GM21786 (cell line): ENCODE data around the gene NAMPT.
"Not testable (repeated sequence)": the region's sequence is repeated elsewhere in the genome, so short reads cannot be mapped to it uniquely, and the experiment has no call there.

ENCODE experiments used
- ATAC-seq: cut with Tn5 transposase; IDR thresholded peaks from one replicate; pipeline ENCODE4 v1.9.1; 2021; ENCODE audit not compliant: unreplicated experiment

Gene NAMPT

DNA sequence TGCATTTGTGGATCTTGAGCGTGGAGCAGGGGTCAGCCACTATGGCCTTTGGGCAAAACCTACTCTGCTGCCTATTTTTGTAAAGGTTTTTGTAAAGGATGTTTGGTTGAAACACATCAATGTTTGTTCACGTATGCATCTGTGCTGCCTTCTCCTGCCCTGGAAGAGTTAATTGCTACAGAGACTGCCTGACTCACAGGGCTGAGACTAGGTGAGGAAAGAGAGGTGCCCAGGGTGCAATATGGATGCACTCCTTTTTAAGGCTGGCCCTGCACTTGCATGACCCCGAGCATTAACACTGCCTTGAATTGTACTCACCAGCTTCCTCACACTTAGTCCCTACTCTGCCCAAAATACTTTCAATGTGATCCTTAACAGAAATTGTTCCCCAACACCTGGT, 20.9 kb upstream of the NAMPT start:
- ATAC-seq, result no peak

DNA sequence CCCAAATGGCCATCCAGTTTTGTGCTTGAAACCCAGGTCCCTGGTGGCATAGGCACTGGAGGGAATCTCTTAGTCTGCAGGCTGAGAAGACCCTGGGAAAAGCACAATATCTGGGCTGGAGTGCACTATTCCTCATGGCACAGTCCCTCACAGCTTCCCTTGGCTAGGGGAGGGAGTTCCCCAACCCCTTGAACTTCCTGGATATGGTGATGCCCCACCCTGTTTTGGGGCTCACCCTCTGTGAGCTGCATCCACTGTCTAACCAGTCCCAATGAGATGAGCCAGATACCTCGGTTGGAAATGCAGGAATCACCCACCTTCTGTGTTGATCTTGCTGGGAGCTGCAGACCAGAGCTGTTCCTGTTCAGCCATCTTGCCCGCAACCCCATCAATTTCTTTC, 19.8 kb upstream of the NAMPT start:
- ATAC-seq, result no peak

DNA sequence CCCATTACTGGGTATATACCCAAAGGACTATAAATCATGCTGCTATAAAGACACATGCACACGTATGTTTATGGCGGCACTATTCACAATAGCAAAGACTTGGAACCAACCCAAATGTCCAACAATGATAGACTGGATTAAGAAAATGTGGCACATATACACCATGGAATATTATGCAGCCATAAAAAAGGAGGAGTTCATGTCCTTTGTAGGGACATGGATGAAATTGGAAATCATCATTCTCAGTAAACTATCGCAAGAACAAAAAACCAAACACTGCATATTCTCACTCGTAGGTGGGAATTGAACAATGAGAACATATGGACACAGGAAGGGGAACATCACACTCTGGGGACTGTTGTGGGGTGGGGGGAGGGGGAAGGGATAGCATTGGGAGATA, 13.8 kb upstream of the NAMPT start:
- ATAC-seq, result not testable (repeated sequence)

DNA sequence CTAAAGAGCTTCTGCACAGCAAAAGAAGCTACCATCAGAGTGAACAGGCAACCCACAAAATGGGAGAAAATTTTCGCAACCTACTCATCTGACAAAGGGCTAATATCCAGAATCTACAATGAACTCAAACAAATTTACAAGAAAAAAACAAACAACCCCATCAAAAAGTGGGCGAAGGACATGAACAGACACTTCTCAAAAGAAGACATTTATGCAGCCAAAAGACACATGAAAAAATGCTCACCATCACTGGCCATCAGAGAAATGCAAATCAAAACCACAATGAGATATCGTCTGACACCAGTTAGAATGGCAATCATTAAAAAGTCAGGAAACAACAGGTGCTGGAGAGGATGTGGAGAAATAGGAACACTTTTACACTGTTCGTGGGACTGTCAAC, 13.4 kb upstream of the NAMPT start:
- not testable (repeated sequence) for ATAC-seq

DNA sequence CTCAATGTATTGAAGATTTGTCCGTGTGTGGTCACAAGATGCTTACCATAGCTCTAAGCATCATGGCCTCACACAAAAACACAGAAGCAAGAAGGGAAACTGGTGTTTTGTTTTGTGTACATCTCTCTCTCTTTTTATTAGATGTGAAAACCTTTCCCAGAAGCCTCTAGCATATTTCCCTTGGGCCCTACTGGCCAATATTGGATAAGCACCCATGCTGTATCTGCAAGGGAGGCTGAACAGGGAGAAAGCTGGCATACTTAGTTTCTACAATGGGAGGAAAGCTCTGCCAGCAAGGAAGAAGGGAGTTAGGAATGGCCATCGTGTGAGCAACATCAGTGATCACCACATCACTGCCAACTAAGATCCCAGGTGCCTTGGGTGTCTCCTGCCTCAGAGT, 9.6 kb upstream of the NAMPT start:
- no peak for ATAC-seq

DNA sequence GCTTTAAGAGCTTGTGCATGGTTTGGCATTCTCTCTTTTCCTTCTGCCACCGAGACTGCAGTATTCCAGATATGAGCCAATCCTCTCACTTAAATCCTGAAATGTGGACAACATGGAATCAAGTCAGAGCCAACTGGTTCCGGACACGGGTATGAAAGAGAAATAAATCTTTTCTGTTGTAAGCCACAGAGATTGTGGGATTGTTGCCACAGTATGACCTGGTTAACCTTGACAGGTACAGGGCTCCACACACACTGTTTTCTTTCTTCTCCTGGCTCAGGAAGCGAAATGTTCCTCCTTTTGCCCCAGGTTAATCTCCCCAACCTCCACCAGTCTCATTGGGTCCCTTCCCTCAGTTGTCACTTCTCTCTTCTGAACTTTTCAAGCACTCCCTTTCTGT, 6.5 kb upstream of the NAMPT start:
- no peak for ATAC-seq

DNA sequence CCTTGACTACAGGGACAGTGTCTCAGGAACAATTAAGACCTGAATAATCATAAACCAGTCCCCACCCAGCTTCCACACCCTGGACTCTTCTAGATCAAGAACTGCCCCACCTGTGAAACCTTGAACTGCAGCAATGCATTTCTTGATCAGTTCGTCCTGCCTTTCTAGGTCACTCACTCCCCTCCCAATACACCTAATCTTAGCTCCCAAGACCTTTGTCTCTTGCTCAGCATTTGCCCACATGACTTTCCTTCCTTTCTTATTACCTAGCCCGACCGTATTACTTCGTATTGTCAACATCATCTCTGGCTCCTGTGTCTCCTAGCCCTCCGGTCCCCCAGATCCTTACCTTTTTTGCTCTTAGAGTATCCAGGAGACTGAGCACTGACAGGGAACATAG, 5.5 kb upstream of the NAMPT start:
- ATAC-seq, result no peak

DNA sequence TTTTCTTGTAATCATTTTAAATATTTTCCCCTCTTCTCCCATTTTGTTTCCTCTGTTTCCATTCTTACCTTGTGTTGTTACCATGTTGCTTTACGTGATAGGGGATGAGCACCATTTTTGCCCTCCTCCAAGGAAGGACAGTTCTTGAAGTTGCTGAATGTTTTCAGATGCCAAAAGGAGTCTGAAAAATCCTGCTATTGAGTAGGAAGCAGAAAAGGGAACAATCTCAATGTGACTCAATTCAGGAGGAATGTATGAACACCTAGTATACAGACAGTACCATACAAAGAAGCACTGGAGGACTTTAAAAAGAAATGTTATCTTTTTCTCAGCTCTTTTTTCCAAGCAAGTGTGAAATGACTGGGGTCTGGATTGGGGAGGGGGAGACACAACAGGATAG, 5.1 kb upstream of the NAMPT start:
- no peak for ATAC-seq

DNA sequence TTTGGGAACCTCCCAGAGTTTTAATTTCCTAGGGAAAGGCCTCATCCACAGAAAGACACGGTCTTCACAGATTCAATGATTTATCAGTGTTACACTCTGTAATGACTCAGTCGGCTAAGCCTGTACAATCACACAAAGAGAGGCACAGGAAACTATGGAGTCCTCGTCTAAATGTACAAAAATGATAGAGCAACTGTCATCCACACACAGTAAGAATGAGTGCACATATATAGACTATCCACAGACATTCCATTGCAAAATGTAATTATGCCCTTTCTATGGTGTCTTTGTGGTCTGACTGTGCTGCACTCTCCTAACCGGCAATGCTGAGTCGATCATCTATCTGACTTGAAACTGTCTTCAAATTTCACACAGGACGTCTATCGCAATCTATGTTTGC, 3.5 kb upstream of the NAMPT start:
- no peak for ATAC-seq

DNA sequence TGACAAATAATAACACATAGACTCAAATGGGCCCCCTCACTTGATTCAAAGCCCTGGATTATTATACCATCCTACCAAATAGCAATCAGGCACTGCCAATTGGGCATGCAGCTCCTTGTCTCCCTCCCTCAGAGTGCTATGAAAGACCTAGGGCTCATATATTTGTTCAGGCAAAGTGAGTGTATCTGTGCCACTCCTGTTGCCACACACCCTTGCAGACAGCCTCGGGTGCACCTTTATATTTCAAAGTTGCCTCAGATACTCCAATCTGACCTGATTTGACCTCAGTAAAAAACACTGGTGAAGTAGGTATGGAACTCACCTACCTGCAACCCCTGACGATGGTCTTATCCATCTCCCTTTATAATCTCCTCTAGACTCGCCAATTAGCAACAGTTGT, 3.0 kb upstream of the NAMPT start:
- ATAC-seq, result no peak

DNA sequence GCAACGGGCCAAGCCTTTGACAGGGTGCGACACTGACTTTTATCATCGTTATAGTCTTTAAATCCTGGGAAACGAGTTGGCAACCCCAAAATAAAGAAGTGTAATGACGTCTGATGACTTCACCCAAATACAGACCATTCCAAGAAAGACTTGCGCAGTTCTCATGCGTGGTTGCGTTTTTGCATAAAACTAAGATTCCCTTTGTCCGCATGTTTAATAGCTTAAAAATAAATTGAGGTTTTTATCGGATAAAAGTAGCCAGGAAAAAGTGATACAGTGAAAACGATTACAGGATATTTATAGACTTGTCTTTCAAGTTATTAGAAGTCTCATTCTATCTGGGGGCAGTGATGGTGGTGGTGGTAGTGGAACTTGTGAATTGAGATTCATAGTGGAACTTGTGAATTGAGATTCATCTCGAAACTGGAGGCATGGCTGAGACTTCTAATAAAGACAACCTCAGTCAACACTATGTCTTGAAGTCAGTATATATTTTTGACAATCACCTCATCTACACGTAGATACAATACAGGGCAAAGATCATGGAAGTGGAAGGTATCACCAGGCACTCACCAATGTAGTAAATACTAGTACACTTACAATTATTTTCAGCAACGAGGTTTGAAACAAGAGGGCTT, 1.2 kb upstream of the NAMPT start:
- ATAC-seq, result peak; percentile 32

DNA sequence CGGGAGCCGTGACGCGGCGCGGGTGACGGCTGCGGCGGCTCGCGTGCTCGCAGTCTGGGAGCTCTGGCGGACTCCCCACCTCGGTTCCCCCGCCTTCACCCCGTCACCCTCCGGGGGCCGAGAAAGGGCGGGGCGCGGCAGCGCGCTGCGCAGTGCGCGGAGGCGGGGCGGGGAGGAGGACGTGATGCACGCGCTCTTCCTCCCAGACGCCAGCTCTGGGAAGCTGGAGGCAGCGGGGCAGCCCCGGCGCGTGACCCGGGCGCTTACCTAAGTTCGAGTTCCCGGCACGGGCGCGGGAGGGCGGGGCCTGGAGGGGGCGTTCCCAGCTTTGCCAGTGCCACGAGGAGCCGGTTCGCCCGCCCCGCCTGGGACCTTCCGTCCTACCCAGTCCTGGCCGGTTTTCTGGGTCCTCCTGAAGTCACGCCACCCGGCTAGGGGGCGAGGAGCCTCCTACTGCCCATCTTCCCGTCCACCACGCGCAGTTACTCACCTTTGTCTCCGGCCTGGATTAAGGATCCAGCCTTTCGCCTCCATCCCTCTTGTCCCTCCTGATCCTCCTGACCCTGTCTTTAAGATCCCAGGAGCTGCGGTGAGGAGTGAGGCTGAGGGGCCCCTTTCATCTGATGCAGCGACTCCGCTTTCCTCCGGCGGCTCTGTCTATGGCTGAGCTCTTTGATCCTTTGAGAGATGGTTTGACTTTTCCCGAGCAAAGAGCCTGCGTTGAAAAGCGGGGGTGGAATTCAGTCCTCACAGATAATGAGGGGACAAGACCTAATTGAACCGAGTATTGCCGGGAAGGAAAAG, 470 bp upstream of the NAMPT start:
- ATAC-seq, result peak; percentile 75

DNA sequence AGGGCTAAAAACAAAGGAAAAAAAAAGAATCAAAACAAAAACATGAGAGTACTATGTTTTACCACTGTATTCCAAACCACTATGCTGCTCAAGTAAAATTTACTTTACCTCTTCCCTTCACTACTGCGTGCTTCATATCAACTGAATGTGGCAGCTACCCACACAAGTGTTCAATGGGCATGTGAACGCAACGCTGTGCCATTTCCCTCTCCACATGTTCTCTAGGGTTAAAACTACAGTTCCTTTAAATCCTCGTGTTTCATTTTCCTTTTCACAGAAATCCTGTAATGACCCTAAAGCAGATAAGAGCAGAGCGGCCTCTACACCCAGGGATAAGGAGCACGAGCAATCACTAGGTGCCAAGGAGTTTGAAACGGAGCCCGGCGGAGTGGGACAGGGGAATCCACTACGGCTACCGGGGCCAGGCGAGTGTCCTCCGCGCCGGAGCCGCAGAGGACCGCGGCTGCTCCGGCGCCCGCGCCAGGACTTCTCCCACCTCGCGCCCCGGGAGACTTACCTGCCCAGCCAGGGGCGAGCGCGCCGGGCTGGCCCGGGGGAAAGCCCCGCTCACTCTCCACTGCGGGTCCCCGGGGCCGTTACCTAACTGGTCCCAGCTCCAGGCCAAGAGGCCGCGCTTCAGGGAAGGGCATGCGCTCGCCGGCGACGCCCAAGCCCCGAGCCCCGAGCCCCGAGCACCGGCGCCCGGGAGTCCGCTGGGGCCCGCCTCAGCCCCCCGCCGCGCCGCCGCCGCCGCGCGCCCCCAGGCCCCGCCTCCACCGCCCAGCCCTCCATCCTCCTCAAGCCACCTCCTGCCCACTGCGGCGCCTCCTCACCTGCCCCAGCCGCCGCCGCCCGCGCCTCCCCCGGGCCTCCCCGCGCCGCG, 711 bp downstream of the NAMPT start:
- ATAC-seq, result no peak

DNA sequence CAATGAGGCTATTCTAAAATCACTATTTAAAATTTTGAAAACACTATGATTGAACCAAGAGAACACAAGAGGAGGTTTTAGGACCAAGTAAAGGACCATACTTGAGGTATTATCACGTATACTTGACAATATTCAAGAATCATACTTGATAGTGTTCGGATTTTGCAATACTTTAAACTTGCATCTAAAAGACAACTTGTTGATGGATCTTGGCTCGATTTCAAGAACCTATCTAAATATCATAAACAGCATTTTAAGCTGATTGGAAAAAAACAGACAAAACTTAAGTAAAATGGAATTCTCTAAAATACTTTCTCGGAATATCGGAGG, 1.3 kb downstream of the NAMPT start:
- ATAC-seq, result no peak

DNA sequence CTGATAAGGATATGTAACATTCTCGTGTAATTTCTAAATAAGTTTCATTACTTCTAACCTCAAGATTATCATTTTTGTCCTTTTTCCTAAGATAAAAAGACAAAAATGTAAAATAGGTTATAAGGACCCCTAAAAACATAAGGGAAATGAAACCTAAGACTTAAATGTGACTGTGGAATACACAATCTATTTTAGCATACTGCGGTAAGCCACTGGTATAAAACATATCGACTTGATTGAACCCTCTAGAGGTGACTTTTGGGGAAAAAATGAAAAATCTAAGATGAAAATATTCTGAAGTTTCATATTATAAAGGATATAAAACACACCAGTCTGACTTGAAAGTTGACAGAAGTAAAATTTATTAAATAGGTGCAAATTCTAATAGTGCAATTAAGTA, 1.9 kb downstream of the NAMPT start:
- no peak for ATAC-seq

DNA sequence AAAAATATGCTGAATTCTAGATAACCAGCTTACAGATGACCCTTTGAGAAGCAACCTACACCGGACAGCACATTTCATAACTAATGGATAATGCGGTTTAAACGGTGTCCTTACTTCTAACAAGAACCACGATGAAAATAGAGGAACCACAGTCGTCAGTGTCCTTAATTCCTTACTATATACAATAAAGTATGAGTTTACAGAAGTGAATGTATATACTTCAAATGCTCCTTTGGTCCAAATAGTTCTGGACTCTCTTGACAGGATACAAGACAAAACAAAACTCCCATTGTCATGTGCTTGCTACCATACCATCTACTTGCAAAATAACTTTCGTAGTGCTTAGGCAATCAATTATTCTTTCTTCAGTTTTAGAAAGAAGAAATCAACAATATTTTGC, 2.4 kb downstream of the NAMPT start:
- ATAC-seq, result no peak

DNA sequence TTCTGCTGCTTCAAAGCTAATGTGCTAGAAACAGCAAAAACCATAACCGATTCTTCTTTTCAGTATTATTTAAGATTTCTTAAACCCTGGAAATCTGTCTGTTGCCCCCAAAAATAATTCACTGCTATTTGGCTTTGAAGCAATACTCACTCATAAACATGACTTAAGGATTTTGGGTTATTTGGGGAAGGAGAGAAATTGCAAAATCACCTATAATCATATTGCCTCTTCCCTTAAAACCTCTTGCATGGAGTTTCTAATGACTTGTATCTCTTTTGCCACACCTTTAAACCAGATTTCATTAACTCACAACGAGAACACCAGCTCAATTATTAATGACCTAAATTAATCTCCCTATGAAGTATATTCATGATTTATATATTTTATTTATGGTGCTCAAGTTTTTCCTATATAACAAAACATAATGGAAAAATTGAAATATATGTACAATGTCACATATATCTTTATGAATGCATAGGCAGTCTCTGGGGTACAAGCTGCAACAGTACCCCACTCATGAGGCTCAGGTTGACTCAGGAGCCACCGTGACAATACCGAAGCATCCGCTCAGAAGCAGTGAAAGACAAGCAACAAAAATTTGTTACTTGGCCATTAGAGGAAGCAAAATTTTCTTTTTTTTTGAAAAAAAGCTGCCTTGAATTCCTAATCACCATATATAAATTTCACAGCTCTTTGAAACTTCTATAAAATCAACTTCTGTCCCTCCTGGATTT, 3.0 kb downstream of the NAMPT start:
- no peak for ATAC-seq

DNA sequence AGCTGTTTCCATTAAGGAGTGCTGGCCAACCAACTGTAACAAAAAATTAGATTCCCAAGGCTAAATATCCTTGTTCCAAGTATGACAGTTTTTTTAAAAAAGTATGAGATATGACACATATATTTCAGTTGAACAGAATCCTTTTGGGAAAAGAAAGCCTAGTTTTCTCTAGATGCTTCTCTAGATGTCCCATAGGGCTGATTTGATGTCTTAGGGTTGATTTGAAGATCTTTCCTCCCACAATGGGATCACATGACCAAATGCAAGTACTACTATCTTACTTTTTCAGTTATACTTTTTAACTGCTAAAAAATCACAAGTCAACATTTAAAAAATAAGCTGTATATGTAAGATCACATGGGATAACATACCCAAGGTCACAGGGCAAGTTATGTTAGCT, 3.7 kb downstream of the NAMPT start:
- no peak for ATAC-seq

DNA sequence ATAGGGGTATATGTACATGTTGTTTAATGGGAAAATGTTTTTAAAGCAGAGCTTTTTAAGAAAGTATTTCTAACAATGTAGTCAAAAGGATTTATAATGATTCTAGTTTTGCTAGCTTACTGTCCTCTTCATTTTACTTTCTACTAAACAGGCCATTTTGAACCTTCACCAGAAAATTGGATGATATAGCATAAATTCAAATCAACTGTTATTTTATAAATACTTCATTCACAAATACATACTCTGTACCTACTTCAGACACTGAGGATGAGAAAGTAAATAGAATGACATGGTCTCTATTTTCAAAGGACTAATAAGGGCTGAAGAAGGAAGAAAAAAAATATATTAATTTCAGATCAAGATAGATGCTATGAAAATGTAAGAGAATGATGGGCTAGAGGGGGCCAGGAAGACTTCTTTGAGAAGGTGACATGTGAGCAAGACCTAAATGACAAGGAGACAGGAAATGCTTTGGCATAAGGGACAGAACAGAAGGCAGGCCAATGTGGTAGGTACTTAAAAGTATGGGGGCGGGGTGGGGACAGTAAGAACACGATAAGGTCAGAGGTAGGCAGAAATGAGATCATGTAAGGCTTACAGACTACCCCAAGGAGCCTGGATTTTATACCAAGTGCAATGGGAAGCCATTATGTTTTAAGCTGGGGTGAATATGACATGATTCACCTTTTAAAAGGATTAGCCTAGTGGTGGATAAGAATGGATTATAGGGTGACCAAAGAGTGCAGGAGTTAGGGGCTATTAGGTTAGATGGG, 5.2 kb downstream of the NAMPT start:
- ATAC-seq, result no peak

DNA sequence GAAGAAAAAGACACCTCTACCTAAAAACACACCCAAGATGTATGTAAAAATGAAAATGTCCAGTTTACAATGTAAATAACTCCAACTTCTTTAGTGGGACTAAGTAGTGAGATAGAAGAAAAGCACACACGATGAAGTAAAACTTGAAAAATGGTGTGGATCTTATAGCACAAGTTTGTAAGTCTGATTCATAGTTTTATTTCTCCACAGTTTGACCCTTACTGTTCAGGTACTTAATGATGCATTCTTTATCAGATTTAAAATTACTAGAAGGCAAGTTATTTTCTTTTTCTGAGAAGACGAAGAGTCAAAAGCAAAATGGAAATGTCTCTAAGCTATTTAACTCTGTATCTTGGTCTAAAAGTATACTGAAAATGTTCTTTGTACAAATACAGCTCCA, 6.1 kb downstream of the NAMPT start:
- no peak for ATAC-seq

DNA sequence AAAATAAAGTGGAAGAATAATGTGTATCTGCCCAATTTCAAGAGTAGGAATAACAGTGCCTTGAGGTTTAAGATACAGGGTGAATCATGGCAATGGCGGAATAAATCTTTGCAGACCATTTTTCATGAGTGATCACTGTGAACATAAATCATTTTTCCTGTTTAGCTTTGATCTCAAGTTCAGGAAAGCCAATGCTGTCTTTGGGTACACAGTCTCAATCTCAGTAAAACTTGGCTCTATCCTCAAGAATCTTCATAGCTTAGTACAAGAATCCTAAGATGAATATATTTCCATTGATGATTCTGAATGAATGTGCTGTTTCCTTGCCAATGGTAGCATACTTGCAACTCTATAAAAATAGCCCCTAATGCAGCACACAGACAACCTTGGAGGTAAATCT, 6.8 kb downstream of the NAMPT start:
- no peak for ATAC-seq
